Neural cell (in vitro differentiated cells): ENCODE data around the gene CD48. TPM values are rescaled to one million over a fixed set of nuclear protein-coding genes. Genes with fewer than 3 reads are reported as not detected.

Experiments
- H2AFZ ChIP-seq: fragments of 200-600, 300-800 bp; sonication (generic), shearing (Covaris generic); 2 replicates; pipeline ENCODE4 v1.6.0; 2014; ENCODE audit warnings: low read depth, mild to moderate bottlenecking, antibody characterized with exemption, low read length, moderate library complexity
- H3F3A ChIP-seq: fragments of 200-600 bp; shearing (Covaris generic); 2 replicates; pipeline ENCODE4 v1.6.1; 2016; ENCODE audit warnings: mild to moderate bottlenecking, moderate library complexity, mixed read lengths, antibody characterized with exemption, low read length; ENCODE audit not compliant: insufficient read depth, poor library complexity, severe bottlenecking
- H3K27ac ChIP-seq: fragments of 200-600, 300-800 bp; sonication (generic), shearing (Covaris generic); 2 replicates; pipeline ENCODE4 v1.5.1; 2014; ENCODE audit warnings: mild to moderate bottlenecking, low read length, moderate library complexity
- H3K27me3 ChIP-seq: fragments of 300-800, 200-600 bp; sonication (generic), shearing (Covaris generic); 2 replicates; pipeline ENCODE4 v1.6.0; 2014; ENCODE audit warnings: mild to moderate bottlenecking, low read depth, low read length, moderate library complexity; ENCODE audit not compliant: insufficient read depth
- H3K36me3 ChIP-seq: fragments of 300-800, 200-600 bp; sonication (generic), shearing (Covaris generic); 2 replicates; pipeline ENCODE4 v1.5.1; 2014; ENCODE audit warnings: mild to moderate bottlenecking, antibody characterized with exemption, low read length, moderate library complexity; ENCODE audit not compliant: insufficient read depth
- H3K4me2 ChIP-seq: fragments of 300-800, 200-600 bp; sonication (generic), shearing (Covaris generic); 2 replicates; pipeline ENCODE4 v1.6.0; 2014; ENCODE audit warnings: mild to moderate bottlenecking, low read length
- H3K4me3 ChIP-seq: fragments of 300-800, 200-600 bp; sonication (generic), shearing (Covaris generic); 2 replicates; pipeline ENCODE4 v1.5.1; 2014; ENCODE audit warnings: mild to moderate bottlenecking, low read length, moderate library complexity
- H3K79me2 ChIP-seq: fragments of 200-600 bp; shearing (Covaris generic); replicated peaks from 2 replicates; pipeline ENCODE4 v1.6.0; 2014; ENCODE audit warnings: mild to moderate bottlenecking, low read length, moderate library complexity; ENCODE audit not compliant: insufficient read depth
- H3K9ac ChIP-seq: fragments of 300-800, 200-600 bp; sonication (generic), shearing (Covaris generic); 2 replicates; pipeline ENCODE4 v1.6.1; 2016; ENCODE audit warnings: mild to moderate bottlenecking, low read length, mixed read lengths
- H3K9me2 ChIP-seq: fragments of 200-600 bp; shearing (Covaris generic); 2 replicates; pipeline ENCODE4 v1.6.1; 2016; ENCODE audit warnings: mild to moderate bottlenecking, low read length, mixed read lengths; ENCODE audit not compliant: insufficient read depth
- H3K9me3 ChIP-seq: fragments of 200-600, 300-800 bp; sonication (generic), shearing (Covaris generic); 2 replicates; pipeline ENCODE4 v1.6.1; 2016; ENCODE audit warnings: mild to moderate bottlenecking, mixed run types, low read length, moderate library complexity, mixed read lengths
- H4K20me1 ChIP-seq: fragments of 200-600 bp; shearing (Covaris generic); 2 replicates; pipeline ENCODE4 v1.6.1; 2016; ENCODE audit warnings: mild to moderate bottlenecking, mixed run types; ENCODE audit not compliant: insufficient read depth
- CTCF ChIP-seq: fragments of 450-650 bp; IDR thresholded peaks from 2 replicates; pipeline ENCODE4 v1.5.1; 2014; ENCODE audit warnings: antibody characterized with exemption, mild to moderate bottlenecking, moderate library complexity; ENCODE audit not compliant: poor library complexity, severe bottlenecking
- EP300 ChIP-seq: fragments of 450-650 bp; conservative IDR thresholded peaks from 2 replicates; pipeline ENCODE4 v1.6.1; 2014; ENCODE audit warnings: antibody characterized with exemption, mild to moderate bottlenecking, moderate library complexity; ENCODE audit not compliant: poor library complexity, severe bottlenecking
- EZH2 ChIP-seq: fragments of 200-600, 300-800 bp; shearing (Covaris generic), sonication (generic); IDR thresholded peaks from 2 replicates; pipeline ENCODE4 v1.6.1; 2014; ENCODE audit warnings: antibody characterized with exemption, low read length, borderline replicate concordance, mild to moderate bottlenecking; ENCODE audit not compliant: insufficient read depth, poor library complexity, severe bottlenecking
- MXI1 ChIP-seq: fragments of 450-650 bp; conservative IDR thresholded peaks from 2 replicates; pipeline ENCODE4 v1.6.1; 2014; ENCODE audit warnings: antibody characterized with exemption, mild to moderate bottlenecking; ENCODE audit not compliant: poor library complexity, severe bottlenecking
- POLR2AphosphoS5 ChIP-seq: IDR thresholded peaks from 2 replicates; pipeline ENCODE4 v1.6.1; 2012
- RAD21 ChIP-seq: fragments of 450-650 bp; conservative IDR thresholded peaks from 2 replicates; pipeline ENCODE4 v1.6.1; 2014; ENCODE audit warnings: antibody characterized with exemption, mild to moderate bottlenecking, moderate library complexity
- REST ChIP-seq: IDR thresholded peaks from 2 replicates; pipeline ENCODE4 v1.6.1; 2012; ENCODE audit warnings: borderline replicate concordance
- SMC3 ChIP-seq: fragments of 450-650 bp; conservative IDR thresholded peaks from 2 replicates; pipeline ENCODE4 v1.6.1; 2014; ENCODE audit warnings: antibody characterized with exemption, mild to moderate bottlenecking, moderate library complexity; ENCODE audit not compliant: poor library complexity
- TAF1 ChIP-seq: IDR thresholded peaks from 2 replicates; pipeline ENCODE4 v1.6.1; 2012; ENCODE audit warnings: low read depth
- polyA plus RNA-seq: library from polyadenylated mRNA; depleted of rRNA; stranded (reverse); fragments of >200 nt; gene quantifications from 2 replicates; pipeline ENCODE4 v1.2.3, GENCODE V29; 2014

CD48 gene
- polyA plus RNA-seq, 1 donor from 2014 or later = not detected

- Histone ChIP-seq H2AFZ (no peak overlapping the region), H3K9me3 (no peaks in the 10 kb centered on the region), H4K20me1 (no peaks in the 10 kb centered on the region), H3K4me3 (no peak overlapping the region), H3K4me2 (no peak overlapping the region), H3F3A (no peaks in the 10 kb centered on the region), H3K36me3 (no peaks in the 10 kb centered on the region), H3K9me2 (no peaks in the 10 kb centered on the region), H3K27ac (no peak overlapping the region), H3K27me3 (no peaks in the 10 kb centered on the region), H3K79me2 (no peaks in the 10 kb centered on the region), H3K9ac (no peak overlapping the region)
- no peak for TF ChIP-seq EP300
Observed at GRCh38 chr1:160636076-160636475, 75.5 kb downstream of the CD48 start.

- no peak for TF ChIP-seq POLR2AphosphoS5
- TF ChIP-seq SMC3 = no peak
- no peak for TF ChIP-seq TAF1
- TF ChIP-seq EZH2 = no peak
- no peak for TF ChIP-seq MXI1
- TF ChIP-seq RAD21 = no peak
- TF ChIP-seq EP300 = no peak
- TF ChIP-seq REST = no peak
- no peak for TF ChIP-seq CTCF
- Histone ChIP-seq H3K79me2 (no peaks in the 10 kb centered on the region), H3K9ac (no peak overlapping the region)
Observed at GRCh38 chr1:160634543-160635491, 76.8 kb downstream of the CD48 start.

More at GRCh38 chr1:160634543-160635491, 76.8 kb downstream of the CD48 start:
- Histone ChIP-seq H3K27ac (no peak overlapping the region), H3F3A (no peaks in the 10 kb centered on the region), H3K9me3 (no peaks in the 10 kb centered on the region), H3K4me3 (no peak overlapping the region), H4K20me1 (no peaks in the 10 kb centered on the region), H3K27me3 (no peaks in the 10 kb centered on the region), H2AFZ (no peak overlapping the region), H3K36me3 (no peaks in the 10 kb centered on the region), H3K9me2 (no peaks in the 10 kb centered on the region), H3K4me2 (no peak overlapping the region)
